ENCODE data around the gene HS6ST3. TPM values are rescaled to one million over a fixed set of nuclear protein-coding genes. Genes with fewer than 3 reads are reported as not detected.

Gene HS6ST3
- total RNA-seq, 2 experiments from 2014 or later: not detected

DNA sequence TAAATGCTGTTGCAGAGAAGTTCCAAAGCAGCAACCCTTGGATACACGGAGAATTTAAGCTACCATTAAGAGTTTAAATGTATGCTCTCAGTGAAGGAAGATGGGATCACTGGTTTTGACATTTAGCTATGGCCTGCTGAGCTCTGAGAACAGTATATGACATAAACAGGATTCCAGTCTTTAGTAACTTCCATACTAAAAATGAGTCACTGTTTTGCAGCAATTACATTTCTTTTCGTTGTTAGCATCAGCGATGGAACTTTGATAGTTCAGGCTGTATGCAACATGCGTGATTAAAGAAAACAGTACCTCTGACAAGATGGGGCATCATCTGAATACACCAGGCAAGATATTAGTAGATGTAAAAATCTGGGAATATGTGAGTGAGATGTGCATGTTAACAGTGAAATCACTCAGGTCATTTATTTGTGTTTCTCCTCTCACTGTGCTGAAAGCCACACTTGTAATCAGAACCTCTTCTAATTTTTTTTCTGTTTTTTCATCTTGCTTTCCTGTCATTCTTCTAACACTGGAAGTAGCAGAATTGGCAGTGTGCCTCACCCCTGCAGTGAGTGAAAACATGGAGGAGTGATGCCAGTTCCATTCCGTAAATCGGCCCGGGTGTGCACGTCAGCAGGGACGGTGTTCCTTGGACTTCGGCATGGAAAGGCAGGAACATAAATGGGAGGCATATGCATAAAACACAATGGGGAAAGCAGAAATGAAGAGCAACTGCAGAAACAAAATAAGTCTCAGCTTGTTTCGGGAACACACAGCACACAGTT lies 542.8 kb downstream of the HS6ST3 start:
- H3K4me1 Mint-ChIP-seq (ENCODE audit: low read depth): no peaks in the 10 kb centered on the region
- DNase-seq (no peak), ATAC-seq (no peak)
- no peak overlapping the region for H3K4me3 Mint-ChIP-seq
- H3K27me3 Mint-ChIP-seq (ENCODE audit: low read depth): no peaks in the 10 kb centered on the region
- no peaks in the 10 kb centered on the region for H3K9me3 Mint-ChIP-seq (ENCODE audit: insufficient read depth)
- POLR2A ChIA-PET: no interaction called here
- CTCF ChIA-PET: no interaction called here
- H3K36me3 Mint-ChIP-seq (ENCODE audit: low read depth): no peaks in the 10 kb centered on the region
- H3K27ac Mint-ChIP-seq: no peak overlapping the region

DNA sequence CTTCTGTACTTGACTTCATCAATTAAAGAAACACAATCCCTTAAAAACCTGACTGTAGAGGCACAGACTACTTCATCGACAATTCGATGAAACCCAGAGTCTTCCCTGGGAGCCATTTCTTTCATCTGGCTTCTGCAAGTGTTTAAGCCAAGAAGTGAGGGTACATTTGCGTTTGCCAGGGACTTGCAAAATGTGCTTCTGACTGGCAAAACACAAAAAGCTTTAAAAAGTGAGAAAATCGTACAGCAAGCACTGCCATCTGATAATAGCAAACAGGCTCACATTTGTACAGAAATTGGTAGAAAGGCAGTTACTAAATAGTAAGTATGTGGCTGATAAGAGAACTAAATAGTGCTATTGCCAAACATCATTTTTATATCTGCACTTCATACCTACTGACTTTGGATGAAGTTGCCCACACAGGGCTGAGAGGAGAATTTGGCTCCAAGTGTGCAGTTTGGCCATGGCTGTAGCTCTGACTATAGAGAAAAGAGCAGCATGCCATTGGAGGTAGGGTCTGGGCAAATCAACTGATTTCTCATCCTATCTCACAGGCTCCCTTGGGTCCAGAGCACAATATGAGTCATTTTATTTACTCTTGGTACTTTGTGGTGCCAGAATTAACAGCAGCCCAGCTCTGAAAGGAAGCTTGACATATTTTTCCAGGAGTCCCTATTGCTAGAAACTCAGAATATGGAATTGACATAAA lies 546.2 kb downstream of the HS6ST3 start:
- CTCF ChIA-PET: no interaction called here
- DNase-seq (no peak), ATAC-seq (no peak)
- POLR2A ChIA-PET: no interaction called here
- peaks cover under 1% of the 10 kb centered on the region for H3K9me3 Mint-ChIP-seq (ENCODE audit: insufficient read depth)
- no peaks in the 10 kb centered on the region for H3K4me1 Mint-ChIP-seq (ENCODE audit: low read depth)
- H3K27me3 Mint-ChIP-seq (ENCODE audit: low read depth): no peaks in the 10 kb centered on the region
- no peak overlapping the region for H3K27ac Mint-ChIP-seq
- H3K36me3 Mint-ChIP-seq (ENCODE audit: low read depth): no peaks in the 10 kb centered on the region
- H3K4me3 Mint-ChIP-seq: no peak overlapping the region

DNA sequence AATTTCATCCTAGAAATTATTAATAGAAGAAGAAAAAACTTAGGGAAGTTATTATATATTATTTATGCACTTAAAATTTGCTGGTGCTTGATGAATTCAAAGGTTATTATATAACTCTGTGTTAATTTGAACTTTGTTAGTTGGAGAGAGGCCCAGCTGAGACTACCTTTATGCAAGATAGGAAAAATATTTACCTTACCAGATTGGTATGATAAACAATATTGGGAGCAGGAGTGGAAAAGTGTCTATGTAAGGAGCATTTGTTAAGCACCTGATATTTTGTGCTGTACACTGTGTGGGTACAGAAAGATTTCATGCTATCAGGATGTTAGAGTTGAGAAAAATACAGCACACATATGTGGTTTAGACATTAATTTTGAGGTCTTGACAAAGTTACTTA lies 547.1 kb downstream of the HS6ST3 start:
- ATAC-seq: no peak
- Mint-ChIP-seq H3K27ac (no peak overlapping the region), H3K27me3 (ENCODE audit: low read depth) (no peaks in the 10 kb centered on the region), H3K4me1 (ENCODE audit: low read depth) (no peaks in the 10 kb centered on the region), H3K9me3 (ENCODE audit: insufficient read depth) (peaks cover 7% of the 10 kb centered on the region), H3K4me3 (no peak overlapping the region), H3K36me3 (ENCODE audit: low read depth) (no peaks in the 10 kb centered on the region)
- ChIA-PET POLR2A (no interaction called here), CTCF (no interaction called here)
- no peak for DNase-seq

DNA sequence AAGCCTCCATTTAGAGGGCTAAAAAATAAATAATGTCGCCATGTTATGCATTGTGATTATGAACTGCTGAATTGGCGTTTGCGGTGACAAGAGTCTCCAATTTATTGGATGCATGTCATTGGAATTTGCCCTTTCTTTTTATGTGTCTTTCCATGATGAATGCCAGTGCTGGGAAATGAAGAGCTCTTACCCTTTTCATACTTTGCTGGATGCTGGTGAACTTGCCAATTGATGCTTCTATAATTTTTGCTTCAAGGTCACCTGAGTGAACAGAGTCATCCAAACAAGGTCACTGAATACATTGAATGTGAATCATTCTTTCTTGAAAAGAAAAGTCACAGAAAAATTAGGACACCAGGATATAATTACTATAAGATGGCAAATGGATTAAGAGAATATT lies 556.2 kb downstream of the HS6ST3 start:
- ATAC-seq: no peak
- H3K27ac Mint-ChIP-seq: no peak overlapping the region
- peaks cover 14% of the 10 kb centered on the region for H3K9me3 Mint-ChIP-seq (ENCODE audit: insufficient read depth)
- H3K4me1 Mint-ChIP-seq (ENCODE audit: low read depth): no peaks in the 10 kb centered on the region
- no peak overlapping the region for H3K4me3 Mint-ChIP-seq
- POLR2A ChIA-PET: no interaction called here
- CTCF ChIA-PET: no interaction called here
- DNase-seq: no peak
- H3K27me3 Mint-ChIP-seq (ENCODE audit: low read depth): no peaks in the 10 kb centered on the region
- no peaks in the 10 kb centered on the region for H3K36me3 Mint-ChIP-seq (ENCODE audit: low read depth)

DNA sequence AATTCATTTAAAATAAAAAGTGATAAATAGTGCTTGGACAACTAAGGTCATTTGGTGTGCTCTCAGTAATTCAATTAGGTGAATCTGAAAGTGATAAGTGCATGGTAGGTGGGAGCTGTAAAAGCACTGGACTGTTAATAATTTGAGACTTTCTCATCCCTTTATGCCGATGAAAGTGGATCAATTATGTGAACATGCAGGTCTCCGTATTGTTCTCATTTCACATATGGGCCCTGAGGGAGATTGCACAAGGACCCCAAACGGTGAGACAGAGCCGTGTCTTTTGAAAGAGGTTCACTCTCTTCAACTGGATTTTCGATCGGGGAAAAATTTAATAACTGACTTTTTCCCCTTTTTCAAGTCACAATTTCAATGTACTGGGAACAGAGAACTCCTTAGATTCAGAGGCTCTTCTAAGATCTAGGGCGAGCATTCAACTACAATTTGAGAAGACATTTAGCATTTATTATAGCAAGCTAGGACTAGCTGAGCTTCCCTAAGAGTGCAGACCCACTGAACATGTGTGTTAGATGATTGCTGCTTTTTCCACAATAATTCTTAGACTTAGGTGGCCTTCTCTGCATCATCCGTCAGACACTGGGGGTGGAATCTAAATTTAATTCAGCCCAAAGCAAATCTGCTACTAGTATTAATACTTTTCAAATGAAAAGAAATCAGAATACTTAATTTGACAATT lies 556.8 kb downstream of the HS6ST3 start:
- Mint-ChIP-seq H3K27me3 (ENCODE audit: low read depth) (no peaks in the 10 kb centered on the region), H3K4me3 (no peak overlapping the region), H3K4me1 (ENCODE audit: low read depth) (no peaks in the 10 kb centered on the region), H3K9me3 (ENCODE audit: insufficient read depth) (peaks cover 10% of the 10 kb centered on the region), H3K27ac (no peak overlapping the region), H3K36me3 (ENCODE audit: low read depth) (no peaks in the 10 kb centered on the region)
- ChIA-PET CTCF (no interaction called here), POLR2A (no interaction called here)
- ATAC-seq: no peak
- DNase-seq: no peak

DNA sequence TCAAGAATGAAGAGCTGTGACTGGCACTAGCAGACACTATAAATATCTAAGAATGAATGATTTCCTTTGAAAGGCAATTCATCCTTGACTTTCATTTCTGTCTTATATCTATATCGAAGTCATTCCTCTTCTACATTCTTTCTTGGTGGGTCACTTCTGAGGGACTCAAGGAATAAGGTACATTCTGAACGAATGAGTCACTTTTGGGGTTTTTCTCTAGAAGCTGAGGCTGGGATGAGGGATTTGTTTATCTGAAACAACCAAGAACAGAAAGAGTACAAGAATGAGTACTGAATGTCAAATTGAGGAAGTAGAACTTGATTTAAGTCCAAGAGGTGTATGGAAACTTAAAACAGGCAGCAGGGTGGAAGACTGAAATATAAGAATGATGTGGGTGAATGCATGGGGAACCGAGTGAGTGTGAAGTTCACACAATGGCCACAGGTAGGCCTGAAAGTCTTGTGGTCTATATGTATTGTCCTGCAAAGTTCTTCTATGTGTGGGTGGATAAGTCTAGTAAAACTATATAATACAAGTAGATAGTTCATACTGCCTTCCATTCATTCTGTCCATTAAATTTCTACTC lies 560.5 kb downstream of the HS6ST3 start:
- no peak overlapping the region for H3K27ac Mint-ChIP-seq
- no peak overlapping the region for H3K4me3 Mint-ChIP-seq
- H3K9me3 Mint-ChIP-seq (ENCODE audit: insufficient read depth): peaks cover 4% of the 10 kb centered on the region
- H3K4me1 Mint-ChIP-seq (ENCODE audit: low read depth): no peaks in the 10 kb centered on the region
- ChIA-PET CTCF (no interaction called here), POLR2A (no interaction called here)
- no peaks in the 10 kb centered on the region for H3K27me3 Mint-ChIP-seq (ENCODE audit: low read depth)
- DNase-seq: no peak
- no peaks in the 10 kb centered on the region for H3K36me3 Mint-ChIP-seq (ENCODE audit: low read depth)
- no peak for ATAC-seq

DNA sequence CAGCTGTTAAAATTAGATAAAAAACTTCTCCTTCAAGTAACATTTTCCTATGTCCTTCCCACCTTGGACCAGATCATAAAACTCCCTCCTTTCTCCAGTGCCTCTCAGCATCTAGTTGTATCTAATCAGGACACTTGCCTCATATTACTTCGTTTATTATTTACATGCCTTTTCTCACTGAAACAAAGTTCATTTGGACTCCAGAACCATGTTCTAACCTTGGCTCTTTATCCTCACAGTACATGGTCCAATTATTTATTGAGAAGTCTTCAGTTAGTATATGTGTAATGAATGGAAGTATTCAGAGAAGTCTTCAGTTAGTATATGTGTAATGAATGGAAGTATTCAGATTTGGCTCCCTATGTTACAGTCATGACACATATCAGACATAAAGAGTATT lies 561.7 kb downstream of the HS6ST3 start:
- Mint-ChIP-seq H3K4me3 (no peak overlapping the region), H3K27me3 (ENCODE audit: low read depth) (no peaks in the 10 kb centered on the region), H3K4me1 (ENCODE audit: low read depth) (no peaks in the 10 kb centered on the region), H3K9me3 (ENCODE audit: insufficient read depth) (no peaks in the 10 kb centered on the region), H3K27ac (no peak overlapping the region), H3K36me3 (ENCODE audit: low read depth) (no peaks in the 10 kb centered on the region)
- ChIA-PET POLR2A (no interaction called here), CTCF (no interaction called here)
- no peak for ATAC-seq
- DNase-seq: no peak

DNA sequence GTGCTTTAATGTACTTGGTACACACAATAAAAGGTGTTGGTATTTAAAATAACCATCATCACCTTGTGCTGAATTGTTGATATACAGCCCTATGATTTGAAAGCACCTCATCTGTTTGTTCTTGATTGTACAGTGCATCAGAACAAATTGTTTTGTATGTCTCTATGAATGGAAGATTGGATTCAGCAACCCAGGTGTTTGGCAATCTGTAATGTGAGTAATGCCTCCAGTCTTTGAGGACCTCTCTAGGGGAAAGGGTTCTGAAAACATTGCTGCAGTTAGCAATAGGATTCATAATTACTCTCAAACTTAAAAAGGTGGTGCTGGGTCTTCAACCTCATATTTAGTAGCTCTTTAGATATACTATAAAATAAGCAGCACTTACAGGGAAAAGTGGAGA lies 562.6 kb downstream of the HS6ST3 start:
- H3K27me3 Mint-ChIP-seq (ENCODE audit: low read depth): no peaks in the 10 kb centered on the region
- no peak for ATAC-seq
- H3K4me3 Mint-ChIP-seq: no peak overlapping the region
- H3K36me3 Mint-ChIP-seq (ENCODE audit: low read depth): no peaks in the 10 kb centered on the region
- no peak for DNase-seq
- no peaks in the 10 kb centered on the region for H3K4me1 Mint-ChIP-seq (ENCODE audit: low read depth)
- ChIA-PET POLR2A (no interaction called here), CTCF (no interaction called here)
- H3K27ac Mint-ChIP-seq: no peak overlapping the region
- H3K9me3 Mint-ChIP-seq (ENCODE audit: insufficient read depth): no peaks in the 10 kb centered on the region

DNA sequence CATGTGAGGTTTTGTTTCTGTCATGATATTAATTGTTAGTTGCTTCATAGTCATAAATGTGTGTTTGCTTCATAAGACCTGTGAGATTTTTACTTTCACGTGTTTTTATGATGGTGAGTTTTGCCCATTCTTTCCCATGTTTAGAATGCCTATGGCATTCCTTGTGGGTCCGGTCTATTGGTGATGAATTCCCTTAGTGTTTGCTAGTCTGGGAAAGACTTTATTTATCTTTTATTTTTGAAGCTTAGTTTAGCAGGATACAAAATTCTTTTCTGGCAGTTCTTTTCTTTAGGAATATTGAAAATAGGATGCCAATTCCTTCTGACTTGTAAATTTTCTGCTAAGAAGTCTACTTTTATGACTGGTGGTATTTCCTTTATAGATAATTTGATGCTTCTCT lies 571.7 kb downstream of the HS6ST3 start:
- Mint-ChIP-seq H3K4me3 (no peak overlapping the region), H3K27me3 (ENCODE audit: low read depth) (no peaks in the 10 kb centered on the region), H3K36me3 (ENCODE audit: low read depth) (no peaks in the 10 kb centered on the region), H3K27ac (no peak overlapping the region), H3K4me1 (ENCODE audit: low read depth) (no peaks in the 10 kb centered on the region), H3K9me3 (ENCODE audit: insufficient read depth) (peaks cover 13% of the 10 kb centered on the region)
- ATAC-seq (no peak), DNase-seq (no peak)
- ChIA-PET CTCF (no interaction called here), POLR2A (no interaction called here)

DNA sequence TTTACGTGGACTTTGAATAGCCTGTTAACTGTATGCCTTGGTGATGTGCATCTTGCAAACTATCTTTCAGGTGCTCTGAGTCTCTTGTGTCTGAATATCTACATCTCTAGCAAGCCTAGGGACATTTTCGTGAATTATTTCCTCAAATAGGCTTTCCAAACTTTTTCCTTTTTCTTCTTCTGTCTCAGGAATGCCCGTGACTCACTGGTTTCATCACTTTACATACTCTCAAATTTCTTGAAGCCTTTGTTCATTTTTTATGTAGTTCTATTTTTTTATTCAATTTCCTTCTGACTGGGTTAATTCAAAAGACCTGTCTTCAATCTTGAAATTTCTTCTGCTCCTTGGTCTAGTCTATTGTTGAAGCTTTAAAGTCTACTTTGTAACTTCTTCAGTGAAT lies 572.1 kb downstream of the HS6ST3 start:
- ATAC-seq (no peak), DNase-seq (no peak)
- ChIA-PET POLR2A (no interaction called here), CTCF (no interaction called here)
- Mint-ChIP-seq H3K36me3 (ENCODE audit: low read depth) (no peaks in the 10 kb centered on the region), H3K9me3 (ENCODE audit: insufficient read depth) (peaks cover 13% of the 10 kb centered on the region), H3K4me1 (ENCODE audit: low read depth) (no peaks in the 10 kb centered on the region), H3K4me3 (no peak overlapping the region), H3K27me3 (ENCODE audit: low read depth) (no peaks in the 10 kb centered on the region), H3K27ac (no peak overlapping the region)

DNA sequence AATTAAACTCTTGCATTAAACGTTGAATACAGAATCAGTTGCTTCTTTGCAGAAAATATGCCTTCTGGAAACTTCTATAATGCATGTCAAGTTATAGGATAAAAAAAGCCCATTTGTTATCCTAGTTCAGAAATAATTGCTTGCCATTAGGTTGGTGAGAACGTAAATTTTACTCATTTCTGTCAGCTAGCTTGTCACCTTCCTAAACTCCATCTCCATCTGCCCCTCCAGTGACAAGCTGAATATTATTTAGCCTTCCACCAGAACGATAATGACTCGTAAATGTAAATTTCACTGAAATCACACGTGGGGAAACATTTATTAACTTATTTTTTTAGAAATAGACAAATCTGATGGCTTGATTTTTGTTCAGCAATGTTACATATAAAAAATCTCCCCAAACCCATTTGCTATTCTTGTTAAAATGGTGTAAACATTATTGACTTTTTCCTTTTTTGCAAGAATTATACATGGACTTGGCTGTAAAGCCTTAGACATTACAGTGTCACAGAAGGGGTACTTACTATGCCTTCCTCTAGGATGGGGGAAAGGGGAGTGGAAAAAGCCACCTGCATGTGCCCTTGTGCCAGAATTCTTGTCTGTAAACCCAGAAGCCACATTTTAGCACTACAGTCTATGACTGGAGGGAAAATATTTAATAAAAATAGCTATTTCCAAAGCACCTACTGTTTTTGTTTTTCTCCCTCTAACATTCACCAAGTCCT lies 577.5 kb downstream of the HS6ST3 start:
- H3K9me3 Mint-ChIP-seq (ENCODE audit: insufficient read depth): peaks cover 14% of the 10 kb centered on the region
- DNase-seq: no peak
- no peak overlapping the region for H3K27ac Mint-ChIP-seq
- H3K36me3 Mint-ChIP-seq (ENCODE audit: low read depth): no peaks in the 10 kb centered on the region
- no peaks in the 10 kb centered on the region for H3K4me1 Mint-ChIP-seq (ENCODE audit: low read depth)
- no peak for ATAC-seq
- POLR2A ChIA-PET: no interaction called here
- no peaks in the 10 kb centered on the region for H3K27me3 Mint-ChIP-seq (ENCODE audit: low read depth)
- no peak overlapping the region for H3K4me3 Mint-ChIP-seq
- CTCF ChIA-PET: no interaction called here

DNA sequence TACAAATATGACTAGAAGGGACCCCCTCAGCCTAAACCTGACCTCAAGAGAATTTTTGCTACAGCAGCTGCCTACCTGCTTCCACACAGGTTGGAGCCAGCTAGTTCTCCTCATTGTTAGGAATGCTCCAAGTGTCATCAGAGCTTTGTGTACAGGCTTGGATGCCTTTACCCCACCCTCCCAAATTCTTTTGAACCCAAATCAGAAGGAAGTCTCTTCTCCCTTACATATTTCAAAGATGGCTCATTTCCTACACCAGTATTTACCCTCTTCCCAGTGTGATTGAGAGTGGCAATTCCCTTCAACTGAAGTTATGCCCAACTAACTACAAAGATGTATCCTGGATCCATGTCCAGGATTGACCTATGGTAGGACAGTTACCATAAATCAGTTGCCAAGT lies 581.2 kb downstream of the HS6ST3 start:
- Mint-ChIP-seq H3K36me3 (ENCODE audit: low read depth) (no peaks in the 10 kb centered on the region), H3K4me1 (ENCODE audit: low read depth) (no peaks in the 10 kb centered on the region), H3K27ac (no peak overlapping the region), H3K4me3 (no peak overlapping the region), H3K9me3 (ENCODE audit: insufficient read depth) (peaks cover 15% of the 10 kb centered on the region), H3K27me3 (ENCODE audit: low read depth) (no peaks in the 10 kb centered on the region)
- no peak for ATAC-seq
- ChIA-PET CTCF (no interaction called here), POLR2A (no interaction called here)
- no peak for DNase-seq

Measured in activated CD8-positive, alpha-beta T cell treated with anti-CD3 and anti-CD28 coated beads, Interleukin-2, amount 10 ng/mL, durations not matched to agents 7 days and 5 days (primary cell).